ENCODE data around the gene CHMP4A. TPM values are rescaled to one million over a fixed set of nuclear protein-coding genes. Genes with fewer than 3 reads are reported as not detected.

Gene CHMP4A
- total and polyA plus RNA-seq, 2 of the 13 experiments (the other 11 are each of a cell fraction or from before 2014, with no cell fraction given), result 83.6 to 113 TPM

DNA sequence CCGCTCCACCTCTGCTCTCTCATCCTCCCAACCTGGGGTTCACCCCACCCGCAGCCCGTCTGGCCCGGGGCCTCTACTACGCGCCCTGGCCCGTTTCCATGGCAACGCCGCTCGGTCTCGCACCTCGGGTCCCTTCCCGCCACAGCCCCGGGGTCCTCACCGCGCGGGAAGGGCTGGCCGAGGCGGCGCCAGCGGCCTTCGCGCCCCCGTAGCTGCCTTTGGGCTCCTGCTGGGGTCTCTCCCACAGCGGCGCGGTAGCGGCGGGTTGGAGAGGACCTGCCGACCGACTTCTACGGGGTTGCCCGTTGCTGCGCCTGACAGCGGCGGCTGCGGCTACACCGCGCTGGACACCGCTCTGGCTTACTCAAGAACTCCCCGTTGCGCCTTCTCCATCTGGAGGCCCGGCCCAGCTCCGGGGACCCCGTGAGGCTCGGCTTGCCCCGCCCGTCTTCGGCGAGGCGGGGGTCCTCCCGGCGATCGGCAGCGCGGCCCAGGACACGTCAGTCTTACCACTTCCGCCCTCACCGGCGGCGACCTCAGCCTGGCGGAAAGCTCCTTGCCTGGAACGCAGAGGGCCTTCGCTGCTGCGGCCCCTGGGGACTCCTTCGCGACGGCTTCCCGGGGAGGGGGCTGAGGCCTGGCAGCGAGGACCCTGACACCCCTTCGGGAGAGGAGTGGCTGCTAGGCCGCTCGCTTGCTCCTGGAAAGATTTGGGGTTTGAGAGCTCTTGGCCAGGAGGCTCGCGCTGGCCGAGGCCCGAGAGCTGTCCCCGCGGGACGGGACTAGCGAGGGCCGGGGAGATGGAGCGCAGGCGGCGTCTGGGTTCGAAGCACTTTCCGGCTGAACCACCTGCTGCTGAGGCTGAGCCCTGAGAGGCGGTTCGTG, 17.9 kb downstream of the CHMP4A start, which contains the start of gene TM9SF1 (continued):
- peak; percentile 95; the same call in 1 of the 2 replicates for TF ChIP-seq ZNF20 (CRISPR knock-in tag; IDR thresholded peaks at IDR 0.05)
- TF ChIP-seq, protein P1, sequence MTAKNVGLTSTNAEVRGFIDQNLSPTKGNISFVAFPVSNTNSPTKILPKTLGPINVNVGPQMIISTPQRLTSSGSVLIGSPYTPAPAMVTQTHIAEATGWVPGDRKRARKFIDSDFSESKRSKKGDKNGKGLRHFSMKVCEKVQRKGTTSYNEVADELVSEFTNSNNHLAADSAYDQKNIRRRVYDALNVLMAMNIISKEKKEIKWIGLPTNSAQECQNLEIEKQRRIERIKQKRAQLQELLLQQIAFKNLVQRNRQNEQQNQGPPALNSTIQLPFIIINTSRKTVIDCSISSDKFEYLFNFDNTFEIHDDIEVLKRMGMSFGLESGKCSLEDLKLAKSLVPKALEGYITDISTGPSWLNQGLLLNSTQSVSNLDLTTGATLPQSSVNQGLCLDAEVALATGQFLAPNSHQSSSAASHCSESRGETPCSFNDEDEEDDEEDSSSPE (CRISPR knock-in tag; IDR thresholded peaks at IDR 0.05), result peak; percentile 100
- TF ChIP-seq FOXP1 (IDR thresholded peaks at IDR 0.05), result no peak
- peak; percentile 43 for TF ChIP-seq FOXP1 (CRISPR knock-in tag; IDR thresholded peaks at IDR 0.05)
- TF ChIP-seq RNF2 (conservative IDR thresholded peaks at IDR 0.05; ENCODE audit: low read depth), result peak; percentile 100
- TF ChIP-seq NRL (CRISPR knock-in tag; IDR thresholded peaks at IDR 0.05; ENCODE audit: borderline replicate concordance), result peak; percentile 99
- TF ChIP-seq, protein P2, sequence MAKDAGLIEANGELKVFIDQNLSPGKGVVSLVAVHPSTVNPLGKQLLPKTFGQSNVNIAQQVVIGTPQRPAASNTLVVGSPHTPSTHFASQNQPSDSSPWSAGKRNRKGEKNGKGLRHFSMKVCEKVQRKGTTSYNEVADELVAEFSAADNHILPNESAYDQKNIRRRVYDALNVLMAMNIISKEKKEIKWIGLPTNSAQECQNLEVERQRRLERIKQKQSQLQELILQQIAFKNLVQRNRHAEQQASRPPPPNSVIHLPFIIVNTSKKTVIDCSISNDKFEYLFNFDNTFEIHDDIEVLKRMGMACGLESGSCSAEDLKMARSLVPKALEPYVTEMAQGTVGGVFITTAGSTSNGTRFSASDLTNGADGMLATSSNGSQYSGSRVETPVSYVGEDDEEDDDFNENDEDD (CRISPR knock-in tag; IDR thresholded peaks at IDR 0.05; ENCODE audit: borderline replicate concordance), result peak; percentile 100
- TF ChIP-seq, protein P3, sequence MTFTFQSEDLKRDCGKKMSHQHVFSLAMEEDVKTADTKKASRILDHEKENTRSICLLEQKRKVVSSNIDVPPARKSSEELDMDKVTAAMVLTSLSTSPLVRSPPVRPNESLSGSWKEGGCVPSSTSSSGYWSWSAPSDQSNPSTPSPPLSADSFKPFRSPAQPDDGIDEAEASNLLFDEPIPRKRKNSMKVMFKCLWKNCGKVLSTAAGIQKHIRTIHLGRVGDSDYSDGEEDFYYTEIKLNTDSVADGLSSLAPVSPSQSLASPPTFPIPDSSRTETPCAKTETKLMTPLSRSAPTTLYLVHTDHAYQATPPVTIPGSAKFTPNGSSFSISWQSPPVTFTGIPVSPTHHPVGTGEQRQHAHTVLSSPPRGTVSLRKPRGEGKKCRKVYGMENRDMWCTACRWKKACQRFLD (CRISPR knock-in tag; IDR thresholded peaks at IDR 0.05; ENCODE audit: borderline replicate concordance), result peak; percentile 99
- TF ChIP-seq ZNF251 (CRISPR knock-in tag; IDR thresholded peaks at IDR 0.05), result peak; percentile 94; the same call in 1 of the 2 replicates
- TF ChIP-seq GLI4 (CRISPR knock-in tag; IDR thresholded peaks at IDR 0.05; ENCODE audit: borderline replicate concordance), result peak; percentile 99
- peak; percentile 97 for TF ChIP-seq U2AF1 (optimal IDR thresholded peaks at IDR 0.05; ENCODE audit: low read depth, low read length)
- TF ChIP-seq SRSF1 (optimal IDR thresholded peaks at IDR 0.05; ENCODE audit: low read depth, low read length), result peak; percentile 97
- no peak for TF ChIP-seq REL (CRISPR knock-in tag; conservative IDR thresholded peaks at IDR 0.05)
- peak; percentile 43 for TF ChIP-seq TP53 (CRISPR knock-in tag; conservative IDR thresholded peaks at IDR 0.05)
- peak; percentile 86 for TF ChIP-seq GMEB2 (CRISPR knock-in tag; IDR thresholded peaks at IDR 0.05; ENCODE audit: low read depth)
- TF ChIP-seq LCORL (IDR thresholded peaks at IDR 0.05), result 0 out of 2 replicates have a peak, but pooled peaks have one; percentile 12
- TF ChIP-seq LCORL (CRISPR knock-in tag; IDR thresholded peaks at IDR 0.05), result peak; percentile 96; the same call in 1 of the 2 replicates
- TF ChIP-seq EP300 (IDR thresholded peaks at IDR 0.05; ENCODE audit: low read depth in 2 of 2, low read length in 2 of 2), result peak; percentile 7 to 39; a peak in 1 of 4 replicates
- TF ChIP-seq EP300 (CRISPR knock-in tag; IDR thresholded peaks at IDR 0.05; ENCODE audit: borderline replicate concordance), result peak; percentile 59; the same call in 1 of the 2 replicates
- TF ChIP-seq ZNF607 (CRISPR knock-in tag; IDR thresholded peaks at IDR 0.05; ENCODE audit: borderline replicate concordance), result peak; percentile 98
- TF ChIP-seq MAFG (CRISPR knock-in tag; IDR thresholded peaks at IDR 0.05), result peak; percentile 71; the same call in 1 of the 2 replicates
- peak; percentile 99 for TF ChIP-seq ARHGAP35 (CRISPR knock-in tag; IDR thresholded peaks at IDR 0.05; ENCODE audit: borderline replicate concordance)
- peak; percentile 98 for TF ChIP-seq BORCS8-MEF2B (CRISPR knock-in tag; IDR thresholded peaks at IDR 0.05)
- peak; percentile 90; the same call in 1 of the 2 replicates for TF ChIP-seq THYN1 (CRISPR knock-in tag; IDR thresholded peaks at IDR 0.05; ENCODE audit: borderline replicate concordance, low read depth)
- peak; percentile 49; the same call in 1 of the 2 replicates for TF ChIP-seq CHD2 (IDR thresholded peaks at IDR 0.05; ENCODE audit: low read depth, low read length)

Measured in HepG2 (cell line).